ENCODE data around the gene NAPEPLD.

- TF ChIP-seq EP300 (IDR thresholded peaks at IDR 0.05; ENCODE audit: borderline replicate concordance in 1 of 2, low read depth in 2 of 2, low read length in 2 of 2) = no peak
- no peak for TF ChIP-seq ZNF274 (IDR thresholded peaks at IDR 0.05; ENCODE audit: borderline replicate concordance, extremely low read depth, low read length)
- no peak for TF ChIP-seq CTCF (IDR thresholded peaks at IDR 0.05; ENCODE audit: control extremely low read depth in 1 of 3, insufficient read depth in 1 of 3, low read depth in 1 of 3, low read length in 3 of 3)
- no peak for TF ChIP-seq E2F6 (IDR thresholded peaks at IDR 0.05)
- no peak for TF ChIP-seq RFX5 (IDR thresholded peaks at IDR 0.05; ENCODE audit: borderline replicate concordance, low read depth, low read length)
Measured at GRCh38 chr7:103142494-103142893, 6.4 kb downstream of the NAPEPLD start.

Measured in H1 (cell line).